ENCODE results near the gene RAPGEF2. TPM values are rescaled to one million over a fixed set of nuclear protein-coding genes. Genes with fewer than 3 reads are reported as not detected.
"Not testable (repeated sequence)": the region's sequence is repeated elsewhere in the genome, so short reads cannot be mapped to it uniquely, and the experiment has no call there.

RAPGEF2 gene
- total RNA-seq, 1 donor from 2014 or later, result 40.6 TPM

- H3K27ac Mint-ChIP-seq, result no peak overlapping the region
- no peak for DNase-seq (ENCODE audit: extremely low spot score, unreplicated experiment)
- H3K27me3 Mint-ChIP-seq, result no peaks in the 10 kb centered on the region
- H3K4me3 Mint-ChIP-seq, result no peak overlapping the region
- H3K9me3 Mint-ChIP-seq, result no peaks in the 10 kb centered on the region
- no peak for TF ChIP-seq CTCF (conservative IDR thresholded peaks at IDR 0.05)
- no peaks in the 10 kb centered on the region for H3K36me3 Mint-ChIP-seq
- H3K4me1 Mint-ChIP-seq (ENCODE audit: unreplicated experiment), result peaks cover 23% of the 10 kb centered on the region
These were observed 30.7 kb upstream of the RAPGEF2 start for GRCh38 chr4:159071969-159072765.

DNA sequence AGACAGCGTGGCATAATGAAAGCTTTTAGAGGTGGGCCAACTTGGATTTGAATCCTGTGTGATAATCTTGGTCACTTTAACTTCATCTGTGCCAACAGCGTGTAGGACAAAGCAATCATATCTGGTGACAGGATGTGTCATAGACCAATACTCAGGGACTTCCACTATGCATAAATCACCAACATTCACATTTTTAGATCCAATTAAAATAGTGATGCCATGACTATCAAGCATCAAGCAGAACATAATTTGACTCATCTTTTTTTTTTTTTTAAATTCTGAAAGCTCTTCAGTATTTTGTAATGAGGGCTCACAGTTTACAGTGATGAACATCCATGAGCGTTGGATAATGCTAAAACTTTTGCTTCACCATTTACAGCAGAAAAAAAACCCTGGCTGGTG lies 27.3 kb upstream of the RAPGEF2 start:
- Mint-ChIP-seq H3K9me3 (no peaks in the 10 kb centered on the region), H3K36me3 (no peaks in the 10 kb centered on the region), H3K4me1 (ENCODE audit: unreplicated experiment) (peaks cover 20% of the 10 kb centered on the region), H3K27ac (no peak overlapping the region), H3K4me3 (no peak overlapping the region), H3K27me3 (no peaks in the 10 kb centered on the region)
- no peak for DNase-seq (ENCODE audit: extremely low spot score, unreplicated experiment)
- TF ChIP-seq CTCF (conservative IDR thresholded peaks at IDR 0.05), result no peak

DNA sequence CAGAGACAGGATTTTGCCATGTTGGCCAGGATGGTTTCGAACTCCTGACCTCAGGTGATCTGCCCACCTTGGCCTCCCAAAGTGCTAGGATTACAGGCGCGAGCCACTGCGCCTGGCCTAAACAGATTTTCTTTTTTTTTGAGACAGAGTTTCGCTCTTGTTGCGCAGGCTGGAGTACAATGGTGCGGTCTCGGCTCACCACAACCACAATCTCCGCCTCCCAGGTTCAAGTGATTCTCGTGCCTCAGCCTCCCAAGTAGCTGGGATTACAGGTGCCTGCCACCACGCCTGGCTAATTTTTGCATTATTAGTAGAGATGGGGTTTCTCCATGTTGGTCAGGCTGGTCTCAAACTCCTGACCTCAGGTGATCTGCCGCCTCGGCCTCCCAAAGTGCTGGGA lies 25.9 kb upstream of the RAPGEF2 start:
- not testable (repeated sequence) for H3K36me3 Mint-ChIP-seq; H3K9me3 Mint-ChIP-seq; H3K27me3 Mint-ChIP-seq; H3K4me1 Mint-ChIP-seq (ENCODE audit: unreplicated experiment); H3K27ac Mint-ChIP-seq; DNase-seq (ENCODE audit: extremely low spot score, unreplicated experiment); H3K4me3 Mint-ChIP-seq

DNA sequence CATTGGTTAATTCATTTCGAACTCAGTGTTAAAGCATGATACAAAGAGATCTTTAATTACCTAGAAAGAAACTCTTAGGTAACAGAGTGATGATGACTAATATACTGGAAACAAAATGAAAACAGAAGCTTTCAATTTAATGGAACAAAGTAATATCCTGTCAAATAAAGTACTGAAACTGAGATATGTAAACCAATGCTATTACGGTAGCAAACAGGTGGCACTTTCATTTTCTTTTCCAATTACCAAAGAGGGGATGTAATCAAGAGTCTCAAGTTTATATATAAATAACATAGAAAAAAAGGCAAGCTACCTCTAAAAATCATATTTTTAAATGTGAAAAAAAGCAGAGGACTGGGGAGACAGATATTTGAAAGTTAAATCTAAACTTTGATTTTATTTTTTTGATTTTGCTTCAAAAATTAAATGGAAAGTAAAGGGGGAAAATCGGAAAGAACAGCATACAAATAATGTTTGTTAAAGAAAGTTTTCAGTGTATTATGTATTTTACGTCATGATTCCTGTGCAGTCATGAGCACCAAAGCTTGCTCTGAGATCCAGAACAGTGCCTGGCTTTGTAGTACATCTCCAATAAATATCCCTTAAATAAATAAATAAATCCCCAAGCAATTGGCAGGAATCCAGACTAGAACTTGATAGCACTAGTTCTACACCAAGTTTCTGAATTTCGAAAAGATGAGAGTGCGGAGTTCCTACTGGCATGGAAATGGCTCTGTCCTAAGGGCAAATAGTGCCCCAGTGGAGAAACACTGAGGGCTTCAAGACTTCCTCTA lies 25.0 kb upstream of the RAPGEF2 start:
- Mint-ChIP-seq H3K27ac (no peak overlapping the region), H3K9me3 (no peaks in the 10 kb centered on the region), H3K27me3 (no peaks in the 10 kb centered on the region), H3K4me3 (no peak overlapping the region), H3K36me3 (no peaks in the 10 kb centered on the region), H3K4me1 (ENCODE audit: unreplicated experiment) (peaks cover 7% of the 10 kb centered on the region)
- TF ChIP-seq CTCF (conservative IDR thresholded peaks at IDR 0.05), result no peak
- DNase-seq (ENCODE audit: extremely low spot score, unreplicated experiment), result no peak

GRCh38 chr4:159079074-159079473 lies 23.8 kb upstream of the RAPGEF2 start:
- no peaks in the 10 kb centered on the region for H3K9me3 Mint-ChIP-seq
- H3K27me3 Mint-ChIP-seq, result no peaks in the 10 kb centered on the region
- no peak overlapping the region for H3K27ac Mint-ChIP-seq
- no peaks in the 10 kb centered on the region for H3K36me3 Mint-ChIP-seq
- peaks cover 7% of the 10 kb centered on the region for H3K4me1 Mint-ChIP-seq (ENCODE audit: unreplicated experiment)
- DNase-seq (ENCODE audit: extremely low spot score, unreplicated experiment), result no peak
- TF ChIP-seq CTCF (conservative IDR thresholded peaks at IDR 0.05), result no peak
- no peak overlapping the region for H3K4me3 Mint-ChIP-seq

- Mint-ChIP-seq H3K4me3 (no peak overlapping the region), H3K27ac (no peak overlapping the region), H3K36me3 (no peaks in the 10 kb centered on the region), H3K27me3 (no peaks in the 10 kb centered on the region), H3K9me3 (no peaks in the 10 kb centered on the region), H3K4me1 (ENCODE audit: unreplicated experiment) (no peaks in the 10 kb centered on the region)
- no peak for DNase-seq (ENCODE audit: extremely low spot score, unreplicated experiment)
- no peak for TF ChIP-seq CTCF (conservative IDR thresholded peaks at IDR 0.05)
These were observed 16.3 kb upstream of the RAPGEF2 start for GRCh38 chr4:159086606-159087005.

Data from type B pancreatic cell (in vitro differentiated cells).